H1 (cell line): ENCODE measurements around the gene TTC9. TPM values are rescaled to one million over a fixed set of nuclear protein-coding genes. Genes with fewer than 3 reads are reported as not detected.

Source experiments
- CTBP2 ChIP-seq: IDR thresholded peaks from 2 replicates; pipeline ENCODE4 v1.7.0; 2011; ENCODE audit warnings: borderline replicate concordance, mild to moderate bottlenecking, moderate library complexity, mixed read lengths, low read length; ENCODE audit not compliant: insufficient read depth, insufficient read length
- RXRA ChIP-seq: IDR thresholded peaks from 2 replicates; pipeline ENCODE4 v1.6.1; 2011; ENCODE audit warnings: low read depth, mild to moderate bottlenecking, low read length, moderate library complexity; ENCODE audit not compliant: insufficient read depth
- polyA plus RNA-seq, 7 experiments: library from polyadenylated mRNA; depleted of rRNA in 3 of 7; stranded (reverse) in 5 of 7; unstranded in 2 of 7; fragments of >200 nt in 5 of 7; fragments of 200-250 nt in 2 of 7; gene quantifications; 1 replicate in 5 of 7; 2 replicates in 1 of 7; 4 replicates in 1 of 7; pipeline versions ENCODE4 v1.2.1 to v1.2.3, GENCODE V29; 2011 to 2013; ENCODE audit warnings: missing spikeins in 2 of 7, mixed read lengths in 2 of 7
- total RNA-seq: library from RNA; stranded (reverse); fragmentation: NEBNext Ultra II Directional; extraction: Animal tissue kit (Norgen Biotek cat#: 25700); gene quantifications from 2 replicates; pipeline ENCODE4 v1.2.1, GENCODE V29; 2021

The TTC9 gene
- total and polyA plus RNA-seq, 2 of the 8 experiments (the other 6 are each of a cell fraction or from before 2014, with no cell fraction given) = 21.0 to 29.5 TPM

GRCh38 chr14:70618314-70618713 lies 23.4 kb upstream of the TTC9 start (continued):
- TF ChIP-seq CTBP2 (no peak), RXRA (no peak)
